ENCODE measurements around the gene ASCL2. TPM values are rescaled to one million over a fixed set of nuclear protein-coding genes. Genes with fewer than 3 reads are reported as not detected.

Gene ASCL2
- total and polyA plus RNA-seq, 2 of the 4 experiments (the other 2 are of a cell fraction): not detected

DNA sequence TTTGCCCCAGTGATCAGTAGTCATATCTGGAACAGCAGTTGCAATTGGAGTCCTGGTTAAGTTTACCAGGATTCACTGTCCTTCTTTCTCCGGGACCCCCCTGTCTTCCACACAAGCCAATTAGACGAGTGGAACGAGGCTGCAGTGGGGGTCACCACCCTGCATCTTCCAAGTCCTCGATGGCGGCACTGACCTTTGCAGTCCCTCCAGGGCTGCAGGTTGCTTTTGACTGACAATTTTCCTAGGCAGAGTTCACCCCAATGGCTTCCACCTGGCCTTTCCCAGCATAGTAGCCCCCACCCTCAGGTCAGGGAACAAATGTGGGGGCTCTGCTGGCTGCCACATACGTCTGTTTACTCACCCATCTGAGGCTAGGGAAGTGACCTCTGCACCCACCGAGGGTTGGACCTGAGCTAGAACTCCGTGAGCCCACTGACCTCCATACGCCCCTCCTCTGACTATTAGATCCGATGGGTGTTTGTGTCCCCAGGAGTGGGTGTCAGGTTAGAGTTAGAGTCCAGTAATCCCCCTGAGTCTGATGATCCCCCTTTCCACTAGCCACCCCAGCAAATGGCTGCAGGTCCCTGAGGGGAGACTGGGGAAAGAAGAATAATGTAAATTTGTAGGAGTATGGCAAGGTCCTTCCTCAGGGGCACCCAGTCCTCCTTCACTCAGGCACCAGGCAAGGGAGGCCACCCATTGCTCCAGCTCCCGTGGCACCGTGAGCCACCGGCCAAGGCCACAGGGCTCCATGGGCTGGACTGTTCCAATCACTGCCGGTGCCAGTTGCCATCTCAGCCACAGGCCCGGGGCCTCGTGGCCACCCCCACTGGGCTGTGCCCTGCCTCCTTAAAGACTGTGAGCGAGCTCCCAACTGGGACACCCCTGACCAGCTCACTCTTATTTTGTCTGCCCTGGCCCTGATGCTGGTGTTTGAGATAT, 25.9 kb upstream of the ASCL2 start:
- peaks cover 29% of the 10 kb centered on the region for H3K27me3 ChIP-seq (ENCODE audit: control insufficient read depth, insufficient read depth, low read length)
- no peak overlapping the region for H3K18ac ChIP-seq (ENCODE audit: low read depth, low read length)
- no peaks in the 10 kb centered on the region for H3K4me1 ChIP-seq (ENCODE audit: control insufficient read depth, insufficient read depth, low read length)
- H3K9me3 ChIP-seq (ENCODE audit: control insufficient read depth, insufficient read depth, low read length): no peaks in the 10 kb centered on the region
- dilution Hi-C loops (cut with HindIII; ENCODE audit: low sequenced_read_pairs, unreplicated experiment) (no loop called here), intact Hi-C loops (cut with micrococcal nuclease) (no loop called here), in situ Hi-C loops (cut with MboI; ENCODE audit: low sequenced_read_pairs) (no loop called here)
- H4K5ac ChIP-seq (ENCODE audit: low read depth, low read length): no peak overlapping the region
- no peaks in the 10 kb centered on the region for H4K20me1 ChIP-seq (ENCODE audit: insufficient read depth, low read length)
- H2AFZ ChIP-seq (replicated peaks; ENCODE audit: low read length, poor library complexity): no peak overlapping the region
- no peak overlapping the region for H2AK5ac ChIP-seq (ENCODE audit: low read depth, low read length)
- H2BK20ac ChIP-seq (ENCODE audit: low read depth, low read length): no peak overlapping the region
- no peak overlapping the region for H3K27ac ChIP-seq (ENCODE audit: insufficient read depth, low read length)
- WGBS, 2 experiments (ENCODE audit: extremely low coverage in 2 of 2, insufficient read length in 1 of 2): no CpG with 5 or more reads among the region's 17 CpGs
- H4K91ac ChIP-seq (ENCODE audit: insufficient read depth, low read depth, low read length): no peak overlapping the region
- H2AK9ac ChIP-seq (replicated peaks; ENCODE audit: low read depth, low read length, poor library complexity): no peak overlapping the region
- H3K4ac ChIP-seq (ENCODE audit: low read depth, low read length): no peak overlapping the region
- ChIA-PET CTCF (no interaction called here), POLR2A (ENCODE audit: unreplicated experiment) (no interaction called here)
- no peak overlapping the region for H3K14ac ChIP-seq (replicated peaks; ENCODE audit: low read depth, low read length)
- no TSS peak for BruUV-seq (replicated peaks)
- no peaks in the 10 kb centered on the region for H3K9me1 ChIP-seq (ENCODE audit: insufficient read depth, low read length)
- no peak overlapping the region for H3K56ac ChIP-seq (ENCODE audit: extremely low read depth, insufficient read depth, low read length)
- DNase-seq: no peak
- no peak overlapping the region for H4K8ac ChIP-seq (ENCODE audit: low read depth in 2 of 2, low read length in 2 of 2)
- no peak overlapping the region for H3K4me3 ChIP-seq (ENCODE audit: insufficient read depth, low read depth, low read length)
- H2BK120ac ChIP-seq (ENCODE audit: low read depth, low read length): no peak overlapping the region
- ATAC-seq (ENCODE audit: low read depth): no peak
- H2BK5ac ChIP-seq (ENCODE audit: low read depth, low read length, poor library complexity, severe bottlenecking): no peak overlapping the region
- no peak overlapping the region for H3K4me2 ChIP-seq (ENCODE audit: low read depth, low read length)
- no peak overlapping the region for H3K9ac ChIP-seq (ENCODE audit: low read depth, low read length)
- no peaks in the 10 kb centered on the region for H3K36me3 ChIP-seq (ENCODE audit: control insufficient read depth, insufficient read depth, low read length)
- no peak overlapping the region for H3K23ac ChIP-seq (ENCODE audit: low read depth, low read length)
- no peak overlapping the region for H2BK15ac ChIP-seq (ENCODE audit: low read depth, low read length)
- H3K79me1 ChIP-seq (ENCODE audit: low read depth in 1 of 2, low read length in 2 of 2): no peaks in the 10 kb centered on the region
- no peak for TF ChIP-seq BHLHE40 (IDR thresholded peaks at IDR 0.05; ENCODE audit: low read depth, low read length)
- TF ChIP-seq MAZ (IDR thresholded peaks at IDR 0.05; ENCODE audit: borderline replicate concordance, low read depth, low read length): no peak
- TF ChIP-seq, protein P1, sequence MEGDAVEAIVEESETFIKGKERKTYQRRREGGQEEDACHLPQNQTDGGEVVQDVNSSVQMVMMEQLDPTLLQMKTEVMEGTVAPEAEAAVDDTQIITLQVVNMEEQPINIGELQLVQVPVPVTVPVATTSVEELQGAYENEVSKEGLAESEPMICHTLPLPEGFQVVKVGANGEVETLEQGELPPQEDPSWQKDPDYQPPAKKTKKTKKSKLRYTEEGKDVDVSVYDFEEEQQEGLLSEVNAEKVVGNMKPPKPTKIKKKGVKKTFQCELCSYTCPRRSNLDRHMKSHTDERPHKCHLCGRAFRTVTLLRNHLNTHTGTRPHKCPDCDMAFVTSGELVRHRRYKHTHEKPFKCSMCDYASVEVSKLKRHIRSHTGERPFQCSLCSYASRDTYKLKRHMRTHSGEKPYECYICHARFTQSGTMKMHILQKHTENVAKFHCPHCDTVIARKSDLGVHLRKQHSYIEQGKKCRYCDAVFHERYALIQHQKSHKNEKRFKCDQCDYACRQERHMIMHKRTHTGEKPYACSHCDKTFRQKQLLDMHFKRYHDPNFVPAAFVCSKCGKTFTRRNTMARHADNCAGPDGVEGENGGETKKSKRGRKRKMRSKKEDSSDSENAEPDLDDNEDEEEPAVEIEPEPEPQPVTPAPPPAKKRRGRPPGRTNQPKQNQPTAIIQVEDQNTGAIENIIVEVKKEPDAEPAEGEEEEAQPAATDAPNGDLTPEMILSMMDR (conservative IDR thresholded peaks at IDR 0.05; ENCODE audit: low read depth, low read length): no peak
- TF ChIP-seq RCOR1 (IDR thresholded peaks at IDR 0.05; ENCODE audit: insufficient replicate concordance, low read length): no peak
- TF ChIP-seq SMC3 (IDR thresholded peaks at IDR 0.05; ENCODE audit: low read depth, low read length): no peak
- no peak for TF ChIP-seq POLR2A (IDR thresholded peaks at IDR 0.05; ENCODE audit: low read depth, low read length)
- no peak for TF ChIP-seq MAFK (IDR thresholded peaks at IDR 0.05; ENCODE audit: low read depth, low read length)
- no peak for TF ChIP-seq RFX5 (IDR thresholded peaks at IDR 0.05; ENCODE audit: low read depth, low read length)
- no peak for TF ChIP-seq CHD1 (IDR thresholded peaks at IDR 0.05; ENCODE audit: low read depth, low read length)
- TF ChIP-seq, protein P2, sequence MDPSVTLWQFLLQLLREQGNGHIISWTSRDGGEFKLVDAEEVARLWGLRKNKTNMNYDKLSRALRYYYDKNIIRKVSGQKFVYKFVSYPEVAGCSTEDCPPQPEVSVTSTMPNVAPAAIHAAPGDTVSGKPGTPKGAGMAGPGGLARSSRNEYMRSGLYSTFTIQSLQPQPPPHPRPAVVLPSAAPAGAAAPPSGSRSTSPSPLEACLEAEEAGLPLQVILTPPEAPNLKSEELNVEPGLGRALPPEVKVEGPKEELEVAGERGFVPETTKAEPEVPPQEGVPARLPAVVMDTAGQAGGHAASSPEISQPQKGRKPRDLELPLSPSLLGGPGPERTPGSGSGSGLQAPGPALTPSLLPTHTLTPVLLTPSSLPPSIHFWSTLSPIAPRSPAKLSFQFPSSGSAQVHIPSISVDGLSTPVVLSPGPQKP (IDR thresholded peaks at IDR 0.05; ENCODE audit: borderline replicate concordance, low read depth, low read length): no peak
- TF ChIP-seq NFE2L2 (IDR thresholded peaks at IDR 0.05; ENCODE audit: low read depth, low read length): no peak
- no peak for TF ChIP-seq FOS (IDR thresholded peaks at IDR 0.05; ENCODE audit: low read depth, low read length)
- TF ChIP-seq RAD21 (IDR thresholded peaks at IDR 0.05; ENCODE audit: low read length): no peak
- TF ChIP-seq MXI1 (IDR thresholded peaks at IDR 0.05; ENCODE audit: borderline replicate concordance, low read depth, low read length): no peak
- TF ChIP-seq, protein P3, sequence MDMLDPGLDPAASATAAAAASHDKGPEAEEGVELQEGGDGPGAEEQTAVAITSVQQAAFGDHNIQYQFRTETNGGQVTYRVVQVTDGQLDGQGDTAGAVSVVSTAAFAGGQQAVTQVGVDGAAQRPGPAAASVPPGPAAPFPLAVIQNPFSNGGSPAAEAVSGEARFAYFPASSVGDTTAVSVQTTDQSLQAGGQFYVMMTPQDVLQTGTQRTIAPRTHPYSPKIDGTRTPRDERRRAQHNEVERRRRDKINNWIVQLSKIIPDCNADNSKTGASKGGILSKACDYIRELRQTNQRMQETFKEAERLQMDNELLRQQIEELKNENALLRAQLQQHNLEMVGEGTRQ (IDR thresholded peaks at IDR 0.05; ENCODE audit: low read depth, low read length): no peak

Data from IMR-90 (cell line).